OCI-LY3 (cell line): ENCODE results near the gene KIF3C.
A peak's percentile ranks its signal among the peaks of the same experiment; 100 is the strongest.

ENCODE experiments used
- H2AFZ ChIP-seq: fragments of 200-600, 300-600 bp; shearing (Covaris generic); 2 replicates; pipeline ENCODE4 v1.6.0; 2014; ENCODE audit warnings: antibody characterized with exemption, low read depth, low read length
- H3K27ac ChIP-seq: fragments of 200-600, 300-600 bp; sonication (generic); 2 replicates; pipeline ENCODE4 v1.5.1; 2014; ENCODE audit warnings: mild to moderate bottlenecking, low read length, moderate library complexity, mixed read lengths
- H3K27me3 ChIP-seq: fragments of 200-600, 300-600 bp; sonication (generic); 2 replicates; pipeline ENCODE4 v1.6.1; 2014; ENCODE audit warnings: low read depth, low read length, mixed read lengths
- H3K36me3 ChIP-seq: fragments of 200-600, 300-600 bp; sonication (generic); replicated peaks from 2 replicates; pipeline ENCODE3; 2014; ENCODE audit warnings: low read depth, low read length, mixed read lengths
- H3K4me1 ChIP-seq: fragments of 300-600, 200-600 bp; sonication (generic); 2 replicates; pipeline ENCODE4 v1.6.1; 2014; ENCODE audit warnings: low read length, mixed read lengths
- H3K4me2 ChIP-seq: fragments of 200-600, 300-600 bp; sonication (generic); 2 replicates; pipeline ENCODE4 v1.6.1; 2014; ENCODE audit warnings: low read length, mixed read lengths
- H3K4me3 ChIP-seq: fragments of 300-600, 200-600 bp; sonication (generic); 2 replicates; pipeline ENCODE4 v1.5.1; 2014; ENCODE audit warnings: antibody characterized with exemption, mild to moderate bottlenecking, low read length, moderate library complexity
- H3K79me2 ChIP-seq: fragments of 300-600, 200-600 bp; shearing (Covaris generic); 2 replicates; pipeline ENCODE4 v1.6.1; 2014; ENCODE audit warnings: mild to moderate bottlenecking, low read length, mixed read lengths
- H3K9ac ChIP-seq: fragments of 300-600, 200-600 bp; shearing (Covaris generic); 2 replicates; pipeline ENCODE4 v1.6.0; 2014; ENCODE audit warnings: mild to moderate bottlenecking, low read length, moderate library complexity
- H3K9me3 ChIP-seq: fragments of 200-600, 300-600 bp; shearing (Covaris generic); 2 replicates; pipeline ENCODE4 v1.6.1; 2014; ENCODE audit warnings: low read length, mixed read lengths; ENCODE audit not compliant: insufficient read depth
- H4K20me1 ChIP-seq: fragments of 200-600, 300-600 bp; sonication (generic); 2 replicates; pipeline ENCODE4 v1.6.1; 2016; ENCODE audit warnings: low read length, mixed read lengths; ENCODE audit not compliant: insufficient read depth
- CTCF ChIP-seq: fragments of 200-600, 300-600 bp; sonication (generic); IDR thresholded peaks from 2 replicates; pipeline ENCODE4 v1.5.1; 2014; ENCODE audit warnings: antibody characterized with exemption, low read length, low read depth
- EZH2phosphoT487 ChIP-seq: fragments of 200-600 bp; shearing (Covaris generic); IDR thresholded peaks from 2 replicates; pipeline ENCODE4 v1.6.1; 2018; ENCODE audit warnings: antibody characterized with exemption, mixed run types, low read depth

Gene KIF3C

GRCh38 chr2:25951071-25951547 lies 31.2 kb downstream of the KIF3C start:
- Histone ChIP-seq H3K9me3 (no peaks in the 10 kb centered on the region), H3K27me3 (peaks cover 3% of the 10 kb centered on the region; the same call in 1 of the 2 replicates), H4K20me1 (no peaks in the 10 kb centered on the region), H3K79me2 (no peaks in the 10 kb centered on the region), H3K36me3 (no peaks in the 10 kb centered on the region), H3K27ac (no peak overlapping the region), H3K9ac (no peak overlapping the region), H3K4me3 (peak overlapping the region; percentile 70), H3K4me2 (peak overlapping the region; percentile 77), H3K4me1 (peaks cover 6% of the 10 kb centered on the region), H2AFZ (peak overlapping the region; percentile 57; the same call in 1 of the 2 replicates)
- TF ChIP-seq EZH2phosphoT487 (no peak), CTCF (peak; percentile 94)

DNA sequence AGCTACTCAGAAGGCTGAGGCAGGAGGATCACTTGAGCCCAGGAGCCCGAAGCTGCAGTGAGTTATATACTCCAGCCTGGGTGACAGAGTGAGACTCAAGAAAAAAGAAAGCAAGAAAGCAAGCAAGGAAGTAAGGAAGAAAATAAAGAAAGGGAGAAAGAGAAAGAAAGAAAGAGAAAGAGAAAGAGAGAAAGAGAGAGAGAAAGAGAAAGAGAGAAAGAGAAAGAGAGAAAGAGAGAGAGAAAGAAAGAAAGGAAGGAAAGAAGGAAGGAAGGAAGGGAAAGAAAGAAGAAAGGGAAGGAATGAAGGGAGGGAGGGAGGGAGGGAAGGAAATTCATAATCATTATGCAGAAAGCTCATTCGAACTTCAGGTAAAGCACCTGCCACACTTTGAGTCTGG lies 33.9 kb downstream of the KIF3C start:
- no peaks in the 10 kb centered on the region for H3K36me3 ChIP-seq
- H3K27me3 ChIP-seq = peaks cover 3% of the 10 kb centered on the region; the same call in 1 of the 2 replicates
- H3K9me3 ChIP-seq = no peaks in the 10 kb centered on the region
- no peaks in the 10 kb centered on the region for H4K20me1 ChIP-seq
- TF ChIP-seq EZH2phosphoT487 = no peak
- TF ChIP-seq CTCF = no peak
- H3K9ac ChIP-seq = no peak overlapping the region
- H3K4me3 ChIP-seq = no peak overlapping the region
- H3K4me1 ChIP-seq = peaks cover 6% of the 10 kb centered on the region
- H3K79me2 ChIP-seq = no peaks in the 10 kb centered on the region
- no peak overlapping the region for H2AFZ ChIP-seq
- H3K4me2 ChIP-seq = no peak overlapping the region
- H3K27ac ChIP-seq = no peak overlapping the region

- no peak overlapping the region for H3K9ac ChIP-seq
- H3K36me3 ChIP-seq = no peaks in the 10 kb centered on the region
- H3K79me2 ChIP-seq = no peaks in the 10 kb centered on the region
- no peaks in the 10 kb centered on the region for H3K4me1 ChIP-seq
- H3K27me3 ChIP-seq = no peaks in the 10 kb centered on the region
- no peaks in the 10 kb centered on the region for H3K9me3 ChIP-seq
- no peak overlapping the region for H3K4me3 ChIP-seq
- TF ChIP-seq EZH2phosphoT487 = no peak
- no peak for TF ChIP-seq CTCF
- H3K4me2 ChIP-seq = no peak overlapping the region
- no peaks in the 10 kb centered on the region for H4K20me1 ChIP-seq
- no peak overlapping the region for H2AFZ ChIP-seq
- H3K27ac ChIP-seq = no peak overlapping the region
These were observed 41.3 kb downstream of the KIF3C start for GRCh38 chr2:25941042-25941441.

DNA sequence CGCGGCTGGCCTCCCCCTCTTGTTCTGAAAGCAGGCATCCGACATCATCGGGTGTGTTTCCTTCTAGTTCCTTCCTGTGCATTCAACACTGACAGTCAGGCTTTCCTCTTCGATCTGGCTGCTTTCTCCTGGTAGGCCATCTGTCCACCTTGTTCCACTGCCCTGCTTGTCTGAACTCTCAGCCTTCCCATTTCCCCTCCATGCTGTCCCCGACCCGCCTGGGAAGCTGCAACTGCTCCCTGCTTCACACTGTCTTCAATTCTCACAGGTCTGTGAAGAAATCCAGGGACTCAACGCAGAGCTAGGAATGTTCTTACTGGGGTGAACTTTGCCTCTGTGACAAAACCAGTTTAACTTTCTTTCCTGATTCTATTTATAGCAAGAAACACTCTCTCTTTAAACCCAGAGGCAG lies 43.0 kb downstream of the KIF3C start:
- Histone ChIP-seq H3K79me2 (no peaks in the 10 kb centered on the region), H3K36me3 (no peaks in the 10 kb centered on the region), H3K4me3 (no peak overlapping the region), H2AFZ (no peak overlapping the region), H3K27ac (no peak overlapping the region), H3K27me3 (no peaks in the 10 kb centered on the region), H3K4me1 (no peaks in the 10 kb centered on the region), H3K9me3 (no peaks in the 10 kb centered on the region), H3K4me2 (no peak overlapping the region), H3K9ac (no peak overlapping the region), H4K20me1 (no peaks in the 10 kb centered on the region)
- TF ChIP-seq CTCF (no peak), EZH2phosphoT487 (no peak)
